K562 (cell line): ENCODE data around the gene SLC29A2. TPM values are rescaled to one million over a fixed set of nuclear protein-coding genes. Genes with fewer than 3 reads are reported as not detected.
A peak's percentile ranks its signal among the peaks of the same experiment; 100 is the strongest.

ENCODE experiments used
- CBFA2T3 ChIP-seq: fragments of 450-650 bp; IDR thresholded peaks from 2 replicates; pipeline ENCODE4 v1.6.1; 2017
- MAFG ChIP-seq: fragments of 450-650 bp; conservative IDR thresholded peaks from 2 replicates; pipeline ENCODE4 v1.6.1; 2016; ENCODE audit warnings: missing genetic modification characterization, missing compliant biosample characterization
- MTA1 ChIP-seq: fragments of 450-650 bp; IDR thresholded peaks from 2 replicates; pipeline ENCODE4 v1.6.1; 2017; ENCODE audit warnings: borderline replicate concordance
- NELFE ChIP-seq: IDR thresholded peaks from 2 replicates; pipeline ENCODE4 v1.6.1; 2011; ENCODE audit warnings: mild to moderate bottlenecking; ENCODE audit not compliant: insufficient read depth, insufficient read length
- POLR2G ChIP-seq: fragments of 200-400 bp; formaldehyde crosslinking; IDR thresholded peaks from 2 replicates; pipeline ENCODE4 v1.6.1; 2017; ENCODE audit warnings: low read depth, mild to moderate bottlenecking, antibody characterized with exemption, low read length, moderate library complexity
- RCOR1 ChIP-seq, 2 experiments: IDR thresholded peaks; 2 replicates each; pipeline ENCODE4 v1.6.1; 2012; ENCODE audit warnings: low read depth in 2 of 2, low read length in 2 of 2, borderline replicate concordance in 1 of 2, improper control_type of control experiment in 1 of 2
- RUNX1 ChIP-seq: sonication (generic); IDR thresholded peaks from 2 replicates; pipeline ENCODE4 v1.6.1; 2016; ENCODE audit warnings: antibody characterized with exemption, low read depth
- SOX6 ChIP-seq: fragments of 450-650 bp; IDR thresholded peaks from 2 replicates; pipeline ENCODE4 v1.6.1; 2014; ENCODE audit warnings: mild to moderate bottlenecking
- SP2 ChIP-seq: IDR thresholded peaks from 2 replicates; pipeline ENCODE4 v1.6.1; 2011; ENCODE audit warnings: mild to moderate bottlenecking, low read depth, low read length, moderate library complexity; ENCODE audit not compliant: poor library complexity, severe bottlenecking; ENCODE audit errors: extremely low read depth
- ZKSCAN8 ChIP-seq: fragments of 200-800 bp; sonication (Bioruptor generic); IDR thresholded peaks from 2 replicates; pipeline ENCODE4 v1.6.1; 2016; ENCODE audit warnings: missing genetic modification characterization, missing compliant biosample characterization
- ZNF644 ChIP-seq: fragments of 200-800 bp; sonication (Bioruptor generic); IDR thresholded peaks from 2 replicates; pipeline ENCODE4 v1.6.1; 2016; ENCODE audit warnings: low read depth, missing genetic modification characterization, missing compliant biosample characterization
- polyA plus RNA-seq, 8 experiments: library from polyadenylated mRNA; depleted of rRNA in 4 of 8; stranded (reverse) in 5 of 8; unstranded in 3 of 8; fragments of >200 nt; fragmentation: Nextera tagmentation in 2 of 8; fragmentation: Illumina TruSeq in 1 of 8; extraction: Ambion mirVana in 2 of 8; extraction: Trizol in 1 of 8; gene quantifications; 2 replicates each; pipeline versions ENCODE4 v1.2.1 to v1.2.3, GENCODE V29; 2011 to 2014; ENCODE audit warnings: inconsistent platforms in 1 of 8, missing spikeins in 1 of 8
- total RNA-seq, 7 experiments: library from RNA; depleted of rRNA in 6 of 7; stranded (reverse); fragments of >200 nt in 6 of 7; fragmentation: Illumina TruSeq in 2 of 7; extraction: Trizol in 2 of 7; gene quantifications; 2 replicates each; pipeline versions ENCODE4 v1.2.1 to v1.2.3, GENCODE V29; 2011 to 2021; ENCODE audit warnings: low replicate concordance in 1 of 7
- TF ChIP-seq, protein P1 (sequence below): fragments of 450-650 bp; IDR thresholded peaks from 2 replicates; pipeline ENCODE4 v1.6.1; 2016; ENCODE audit warnings: low read depth
- TF ChIP-seq, protein P2 (sequence below): fragments of 450-650 bp; formaldehyde crosslinking; IDR thresholded peaks from 2 replicates; pipeline ENCODE4 v1.4.0; 2022; ENCODE audit warnings: missing genetic modification characterization
- TF ChIP-seq, protein P3 (sequence below): fragments of 250-450 bp; sonication (Bioruptor Pico); IDR thresholded peaks from 2 replicates; pipeline ENCODE4 v1.4.0; 2020; ENCODE audit warnings: mild to moderate bottlenecking, moderate library complexity
- TF ChIP-seq, protein P4 (sequence below): fragments of 200-800 bp; sonication (Bioruptor generic); IDR thresholded peaks from 2 replicates; pipeline ENCODE4 v1.6.1; 2017; ENCODE audit warnings: missing genetic modification characterization, missing compliant biosample characterization

The SLC29A2 gene
- total and polyA plus RNA-seq, 9 of the 15 experiments (the other 6 are each of a cell fraction or from before 2014, with no cell fraction given): 2.4 to 48.6 (median 14.2) TPM

DNA sequence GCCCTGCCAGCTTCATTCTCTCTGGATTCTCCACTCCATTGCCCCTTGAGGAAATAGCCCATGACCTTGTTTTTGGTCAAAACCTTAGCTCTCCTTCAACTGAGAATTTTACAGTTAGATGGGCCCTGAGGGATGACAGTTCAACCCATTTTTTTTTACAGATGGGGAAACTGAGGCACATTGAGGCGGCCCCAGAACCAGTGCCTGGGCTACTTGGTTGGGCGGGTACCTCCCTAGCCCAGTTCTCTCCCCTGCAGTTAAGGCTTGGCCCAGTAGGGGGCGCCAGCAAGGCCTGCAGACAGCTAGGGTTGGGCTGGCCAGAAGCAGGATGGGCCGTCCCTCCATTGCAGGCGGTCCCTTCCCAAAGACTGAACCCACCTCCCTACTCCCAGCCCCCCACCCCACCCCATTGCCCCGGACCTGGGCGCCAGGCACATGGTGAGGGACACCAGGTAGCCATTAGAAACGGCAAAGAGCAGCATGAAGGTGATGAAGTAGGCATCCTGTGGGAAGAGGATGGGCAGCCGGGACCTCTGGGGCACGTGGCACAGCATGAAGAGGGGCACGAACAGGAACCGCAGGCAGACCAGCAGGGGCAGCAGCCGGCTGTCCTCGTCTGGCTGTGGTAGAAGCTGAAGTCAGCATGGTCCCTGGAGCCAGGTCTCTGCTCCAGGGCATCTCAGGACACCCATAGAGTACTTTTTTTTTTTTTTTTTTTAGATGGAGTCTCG lies 7.6 kb downstream of the SLC29A2 start (continued):
- TF ChIP-seq, protein P1, sequence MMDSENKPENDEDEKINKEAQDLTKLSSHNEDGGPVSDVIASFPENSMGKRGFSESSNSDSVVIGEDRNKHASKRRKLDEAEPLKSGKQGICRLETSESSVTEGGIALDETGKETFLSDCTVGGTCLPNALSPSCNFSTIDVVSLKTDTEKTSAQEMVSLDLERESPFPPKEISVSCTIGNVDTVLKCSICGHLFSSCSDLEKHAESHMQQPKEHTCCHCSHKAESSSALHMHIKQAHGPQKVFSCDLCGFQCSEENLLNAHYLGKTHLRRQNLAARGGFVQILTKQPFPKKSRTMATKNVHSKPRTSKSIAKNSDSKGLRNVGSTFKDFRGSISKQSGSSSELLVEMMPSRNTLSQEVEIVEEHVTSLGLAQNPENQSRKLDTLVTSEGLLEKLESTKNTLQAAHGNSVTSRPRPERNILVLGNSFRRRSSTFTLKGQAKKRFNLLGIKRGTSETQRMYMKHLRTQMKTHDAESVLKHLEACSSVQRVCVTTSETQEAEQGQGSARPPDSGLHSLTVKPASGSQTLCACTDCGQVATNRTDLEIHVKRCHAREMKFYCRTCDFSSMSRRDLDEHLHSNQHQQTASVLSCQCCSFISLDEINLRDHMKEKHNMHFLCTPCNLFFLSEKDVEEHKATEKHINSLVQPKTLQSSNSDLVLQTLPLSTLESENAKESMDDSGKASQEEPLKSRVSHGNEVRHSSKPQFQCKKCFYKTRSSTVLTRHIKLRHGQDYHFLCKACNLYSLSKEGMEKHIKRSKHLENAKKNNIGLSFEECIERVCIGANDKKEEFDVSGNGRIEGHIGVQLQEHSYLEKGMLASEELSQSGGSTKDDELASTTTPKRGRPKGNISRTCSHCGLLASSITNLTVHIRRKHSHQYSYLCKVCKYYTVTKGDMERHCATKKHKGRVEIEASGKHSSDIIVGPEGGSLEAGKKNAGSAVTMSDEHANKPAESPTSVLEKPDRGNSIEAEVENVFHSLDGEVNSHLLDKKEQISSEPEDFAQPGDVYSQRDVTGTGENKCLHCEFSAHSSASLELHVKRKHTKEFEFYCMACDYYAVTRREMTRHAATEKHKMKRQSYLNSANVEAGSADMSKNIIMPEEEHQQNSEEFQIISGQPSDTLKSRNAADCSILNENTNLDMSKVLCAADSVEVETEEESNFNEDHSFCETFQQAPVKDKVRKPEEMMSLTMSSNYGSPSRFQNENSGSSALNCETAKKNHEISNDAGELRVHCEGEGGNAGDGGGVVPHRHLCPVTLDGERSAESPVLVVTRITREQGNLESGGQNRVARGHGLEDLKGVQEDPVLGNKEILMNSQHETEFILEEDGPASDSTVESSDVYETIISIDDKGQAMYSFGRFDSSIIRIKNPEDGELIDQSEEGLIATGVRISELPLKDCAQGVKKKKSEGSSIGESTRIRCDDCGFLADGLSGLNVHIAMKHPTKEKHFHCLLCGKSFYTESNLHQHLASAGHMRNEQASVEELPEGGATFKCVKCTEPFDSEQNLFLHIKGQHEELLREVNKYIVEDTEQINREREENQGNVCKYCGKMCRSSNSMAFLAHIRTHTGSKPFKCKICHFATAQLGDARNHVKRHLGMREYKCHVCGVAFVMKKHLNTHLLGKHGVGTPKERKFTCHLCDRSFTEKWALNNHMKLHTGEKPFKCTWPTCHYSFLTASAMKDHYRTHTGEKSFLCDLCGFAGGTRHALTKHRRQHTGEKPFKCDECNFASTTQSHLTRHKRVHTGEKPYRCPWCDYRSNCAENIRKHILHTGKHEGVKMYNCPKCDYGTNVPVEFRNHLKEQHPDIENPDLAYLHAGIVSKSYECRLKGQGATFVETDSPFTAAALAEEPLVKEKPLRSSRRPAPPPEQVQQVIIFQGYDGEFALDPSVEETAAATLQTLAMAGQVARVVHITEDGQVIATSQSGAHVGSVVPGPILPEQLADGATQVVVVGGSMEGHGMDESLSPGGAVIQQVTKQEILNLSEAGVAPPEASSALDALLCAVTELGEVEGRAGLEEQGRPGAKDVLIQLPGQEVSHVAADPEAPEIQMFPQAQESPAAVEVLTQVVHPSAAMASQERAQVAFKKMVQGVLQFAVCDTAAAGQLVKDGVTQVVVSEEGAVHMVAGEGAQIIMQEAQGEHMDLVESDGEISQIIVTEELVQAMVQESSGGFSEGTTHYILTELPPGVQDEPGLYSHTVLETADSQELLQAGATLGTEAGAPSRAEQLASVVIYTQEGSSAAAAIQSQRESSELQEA: no peak
- TF ChIP-seq MTA1 (no peak), CBFA2T3 (no peak), MAFG (tag) (no peak), NELFE (no peak), ZNF644 (no peak), SP2 (no peak), ZKSCAN8 (CRISPR knock-in tag) (no peak), RUNX1 (no peak; the same call in 1 of the 2 replicates), SOX6 (no peak), POLR2G (0 out of 2 replicates have a peak, but pooled peaks have one; percentile 37), RCOR1 (IDR thresholded peaks at IDR 0.05; ENCODE audit: borderline replicate concordance in 1 of 2, low read depth in 2 of 2, low read length in 2 of 2) (peak in 1 of 2 experiments; percentile 34; a peak in 1 of 4 replicates)
- TF ChIP-seq, protein P2, sequence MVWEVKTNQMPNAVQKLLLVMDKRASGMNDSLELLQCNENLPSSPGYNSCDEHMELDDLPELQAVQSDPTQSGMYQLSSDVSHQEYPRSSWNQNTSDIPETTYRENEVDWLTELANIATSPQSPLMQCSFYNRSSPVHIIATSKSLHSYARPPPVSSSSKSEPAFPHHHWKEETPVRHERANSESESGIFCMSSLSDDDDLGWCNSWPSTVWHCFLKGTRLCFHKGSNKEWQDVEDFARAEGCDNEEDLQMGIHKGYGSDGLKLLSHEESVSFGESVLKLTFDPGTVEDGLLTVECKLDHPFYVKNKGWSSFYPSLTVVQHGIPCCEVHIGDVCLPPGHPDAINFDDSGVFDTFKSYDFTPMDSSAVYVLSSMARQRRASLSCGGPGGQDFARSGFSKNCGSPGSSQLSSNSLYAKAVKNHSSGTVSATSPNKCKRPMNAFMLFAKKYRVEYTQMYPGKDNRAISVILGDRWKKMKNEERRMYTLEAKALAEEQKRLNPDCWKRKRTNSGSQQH (CRISPR knock-in tag): peak; percentile 4; the same call in 1 of the 2 replicates
- TF ChIP-seq, protein P3, sequence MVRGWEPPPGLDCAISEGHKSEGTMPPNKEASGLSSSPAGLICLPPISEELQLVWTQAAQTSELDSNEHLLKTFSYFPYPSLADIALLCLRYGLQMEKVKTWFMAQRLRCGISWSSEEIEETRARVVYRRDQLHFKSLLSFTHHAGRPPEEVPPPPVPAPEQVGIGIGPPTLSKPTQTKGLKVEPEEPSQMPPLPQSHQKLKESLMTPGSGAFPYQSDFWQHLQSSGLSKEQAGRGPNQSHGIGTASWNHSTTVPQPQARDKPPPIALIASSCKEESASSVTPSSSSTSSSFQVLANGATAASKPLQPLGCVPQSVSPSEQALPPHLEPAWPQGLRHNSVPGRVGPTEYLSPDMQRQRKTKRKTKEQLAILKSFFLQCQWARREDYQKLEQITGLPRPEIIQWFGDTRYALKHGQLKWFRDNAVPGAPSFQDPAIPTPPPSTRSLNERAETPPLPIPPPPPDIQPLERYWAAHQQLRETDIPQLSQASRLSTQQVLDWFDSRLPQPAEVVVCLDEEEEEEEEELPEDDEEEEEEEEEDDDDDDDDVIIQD: no peak
- TF ChIP-seq, protein P4, sequence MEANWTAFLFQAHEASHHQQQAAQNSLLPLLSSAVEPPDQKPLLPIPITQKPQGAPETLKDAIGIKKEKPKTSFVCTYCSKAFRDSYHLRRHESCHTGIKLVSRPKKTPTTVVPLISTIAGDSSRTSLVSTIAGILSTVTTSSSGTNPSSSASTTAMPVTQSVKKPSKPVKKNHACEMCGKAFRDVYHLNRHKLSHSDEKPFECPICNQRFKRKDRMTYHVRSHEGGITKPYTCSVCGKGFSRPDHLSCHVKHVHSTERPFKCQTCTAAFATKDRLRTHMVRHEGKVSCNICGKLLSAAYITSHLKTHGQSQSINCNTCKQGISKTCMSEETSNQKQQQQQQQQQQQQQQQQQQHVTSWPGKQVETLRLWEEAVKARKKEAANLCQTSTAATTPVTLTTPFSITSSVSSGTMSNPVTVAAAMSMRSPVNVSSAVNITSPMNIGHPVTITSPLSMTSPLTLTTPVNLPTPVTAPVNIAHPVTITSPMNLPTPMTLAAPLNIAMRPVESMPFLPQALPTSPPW: no peak
